ACC112 (cell line): ENCODE data around the gene GNB5.

Experiments used
- H2AFZ ChIP-seq: fragments of 200-600 bp; sonication (generic); one replicate; pipeline ENCODE4 v1.6.0; 2017; ENCODE audit warnings: antibody characterized with exemption, low read length; ENCODE audit not compliant: unreplicated experiment
- H3K27ac ChIP-seq: fragments of 200-600 bp; sonication (generic); 2 replicates; pipeline ENCODE4 v1.5.1; 2014; ENCODE audit warnings: low read depth, mild to moderate bottlenecking, antibody characterized with exemption, low read length, moderate library complexity
- H3K27me3 ChIP-seq: fragments of 200-600 bp; sonication (generic); 2 replicates; pipeline ENCODE4 v1.6.1; 2014; ENCODE audit warnings: mild to moderate bottlenecking, antibody characterized with exemption, low read length, moderate library complexity, mixed read lengths; ENCODE audit not compliant: insufficient read depth
- H3K36me3 ChIP-seq: fragments of 200-600 bp; sonication (generic); 2 replicates; pipeline ENCODE4 v1.6.1; 2016; ENCODE audit warnings: mild to moderate bottlenecking, antibody characterized with exemption, low read length, moderate library complexity, mixed read lengths; ENCODE audit not compliant: insufficient read depth
- H3K4me1 ChIP-seq: fragments of 200-600 bp; sonication (generic); one replicate; pipeline ENCODE4 v1.6.1; 2016; ENCODE audit warnings: low read length, mixed read lengths; ENCODE audit not compliant: insufficient read depth, unreplicated experiment, control insufficient read depth
- H3K4me3 ChIP-seq: fragments of 200-600 bp; sonication (generic); 2 replicates; pipeline ENCODE4 v1.5.1; 2014; ENCODE audit warnings: mild to moderate bottlenecking, low read depth, low read length
- H3K79me2 ChIP-seq: fragments of 200-600 bp; sonication (generic); one replicate; pipeline ENCODE4 v1.6.0; 2016; ENCODE audit warnings: low read length; ENCODE audit not compliant: control insufficient read depth, unreplicated experiment, insufficient read depth

GNB5 gene

GRCh38 chr15:52140646-52141045, 50.5 kb downstream of the GNB5 start:
- no peaks in the 10 kb centered on the region for H3K79me2 ChIP-seq

DNA sequence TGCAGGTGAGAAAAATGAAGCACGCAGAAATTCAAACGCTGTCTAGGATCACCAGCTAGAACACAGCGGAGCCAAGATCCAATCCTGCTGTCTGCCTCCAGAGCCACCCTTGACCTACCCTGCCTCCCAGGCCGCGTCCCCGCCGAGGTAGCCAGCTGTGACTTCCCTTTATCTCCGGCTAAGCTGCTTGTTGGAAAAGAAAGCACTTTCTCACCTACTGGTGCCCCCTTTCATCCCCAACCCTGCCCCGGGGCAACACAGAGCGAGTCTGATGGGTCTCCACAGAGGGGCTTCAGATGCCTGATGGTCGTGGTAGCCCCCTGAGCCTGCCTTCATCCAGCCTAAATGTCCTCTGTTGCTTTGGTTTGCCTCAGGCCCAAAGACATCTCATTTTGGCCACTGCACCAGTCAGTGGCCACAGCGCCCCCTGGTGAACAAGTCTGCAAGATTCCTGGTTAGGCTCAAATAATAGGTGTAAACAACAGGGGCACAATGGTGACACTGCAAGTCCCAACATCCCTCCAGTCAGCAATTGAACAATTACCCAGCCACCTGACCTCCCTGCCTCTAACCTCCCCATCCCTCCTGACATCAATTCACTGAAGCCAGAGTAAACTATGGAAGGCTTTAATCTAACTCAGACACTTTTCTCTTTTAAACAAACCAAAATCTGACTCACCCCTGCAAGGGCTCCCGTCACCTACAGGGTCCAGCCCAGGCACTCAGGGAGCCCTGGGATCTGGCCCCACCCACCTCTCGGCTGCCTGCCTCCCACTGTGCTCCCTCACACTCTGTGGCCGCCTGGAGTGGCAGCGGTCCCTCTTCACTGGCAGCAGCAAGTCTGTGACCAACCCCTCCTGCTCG, 51.4 kb downstream of the GNB5 start:
- Histone ChIP-seq H3K4me3 (no peak overlapping the region), H3K27me3 (no peaks in the 10 kb centered on the region), H3K4me1 (peaks cover 26% of the 10 kb centered on the region), H2AFZ (no peak overlapping the region), H3K27ac (no peak overlapping the region), H3K36me3 (peaks cover 6% of the 10 kb centered on the region), H3K79me2 (no peaks in the 10 kb centered on the region)

More at GRCh38 chr15:52140646-52141045, 50.5 kb downstream of the GNB5 start:
- Histone ChIP-seq H3K27ac (no peak overlapping the region), H3K36me3 (peaks cover 11% of the 10 kb centered on the region), H3K4me3 (no peak overlapping the region), H3K27me3 (no peaks in the 10 kb centered on the region), H2AFZ (no peak overlapping the region), H3K4me1 (peaks cover 27% of the 10 kb centered on the region)

- H3K27ac ChIP-seq: no peak overlapping the region
- H3K36me3 ChIP-seq: no peaks in the 10 kb centered on the region; the same call in 1 of the 2 replicates
- H3K4me3 ChIP-seq: no peak overlapping the region
Measured at GRCh38 chr15:52137432-52138357, 53.5 kb downstream of the GNB5 start.

DNA sequence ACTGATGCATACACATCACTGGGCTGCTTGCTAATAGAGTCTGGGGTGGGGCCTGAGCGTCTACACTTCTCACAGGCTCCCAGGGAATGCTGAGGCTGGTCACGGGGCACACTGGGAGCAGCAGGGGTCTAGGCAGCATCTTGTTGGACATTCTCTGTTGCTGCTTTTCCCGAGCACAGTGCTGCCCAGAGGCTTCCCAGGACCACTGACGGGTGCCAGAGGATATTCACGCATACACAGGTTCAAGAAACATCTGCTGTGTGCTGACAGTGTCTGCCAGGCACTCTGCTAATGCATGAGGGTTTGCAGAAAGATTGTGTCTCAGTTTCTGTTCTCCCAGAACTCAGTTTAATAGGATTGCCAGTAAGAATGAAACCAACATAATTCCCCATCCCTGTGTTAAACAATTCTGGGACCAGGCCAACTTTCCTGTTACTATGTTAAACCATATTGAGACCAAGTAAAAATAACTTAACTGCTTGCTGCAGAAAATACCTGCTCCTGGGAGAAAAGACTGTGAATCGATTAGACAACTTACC, 54.7 kb downstream of the GNB5 start:
- no peaks in the 10 kb centered on the region for H3K27me3 ChIP-seq
- no peak overlapping the region for H3K4me3 ChIP-seq
- H3K79me2 ChIP-seq: no peaks in the 10 kb centered on the region
- peaks cover 10% of the 10 kb centered on the region for H3K4me1 ChIP-seq
- no peak overlapping the region for H3K27ac ChIP-seq
- no peak overlapping the region for H2AFZ ChIP-seq
- H3K36me3 ChIP-seq: no peaks in the 10 kb centered on the region; the same call in none of the 2 replicates

More at GRCh38 chr15:52137432-52138357, 53.5 kb downstream of the GNB5 start:
- Histone ChIP-seq H3K4me1 (peaks cover 10% of the 10 kb centered on the region), H3K79me2 (no peaks in the 10 kb centered on the region), H3K27me3 (no peaks in the 10 kb centered on the region), H2AFZ (no peak overlapping the region)

DNA sequence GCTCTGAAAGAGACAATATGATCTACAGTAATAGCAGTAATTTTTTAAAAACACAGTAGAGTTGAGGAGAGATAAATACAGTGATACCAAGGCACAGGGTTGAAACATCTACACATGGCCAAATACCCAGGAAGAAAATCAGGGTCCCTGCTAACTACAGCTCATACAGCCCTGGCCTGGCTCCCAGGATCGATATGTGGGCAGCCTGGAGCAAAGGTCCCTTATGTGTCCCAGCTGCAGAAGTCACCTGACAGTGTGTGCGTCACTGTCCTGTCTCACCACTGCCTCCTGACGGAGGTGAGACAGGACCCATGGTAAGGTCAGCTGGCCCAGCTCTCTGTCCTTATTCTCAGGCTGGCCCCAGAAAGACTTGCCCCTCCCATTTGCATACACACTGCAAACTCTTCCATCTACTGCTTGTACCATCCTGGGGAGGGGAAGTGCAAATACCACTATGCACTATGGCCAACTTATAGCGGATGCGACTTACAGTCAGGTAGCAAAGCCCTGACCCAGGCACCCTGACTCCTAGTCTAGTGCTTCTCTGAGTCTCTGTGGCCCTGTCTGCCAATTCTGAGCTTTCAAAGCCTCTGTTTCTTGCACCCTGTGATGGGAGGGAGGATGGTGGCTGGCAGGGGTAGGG, 56.6 kb downstream of the GNB5 start:
- H3K4me1 ChIP-seq: peaks cover 3% of the 10 kb centered on the region

GRCh38 chr15:52133510-52134220, 57.5 kb downstream of the GNB5 start:
- H3K4me1 ChIP-seq: no peaks in the 10 kb centered on the region
- H3K27ac ChIP-seq: no peak overlapping the region

More for the DNA sequence above, 56.6 kb downstream of the GNB5 start:
- Histone ChIP-seq H3K27ac (no peak overlapping the region), H2AFZ (no peak overlapping the region), H3K27me3 (no peaks in the 10 kb centered on the region), H3K79me2 (no peaks in the 10 kb centered on the region), H3K36me3 (peaks cover 7% of the 10 kb centered on the region), H3K4me3 (no peak overlapping the region)

DNA sequence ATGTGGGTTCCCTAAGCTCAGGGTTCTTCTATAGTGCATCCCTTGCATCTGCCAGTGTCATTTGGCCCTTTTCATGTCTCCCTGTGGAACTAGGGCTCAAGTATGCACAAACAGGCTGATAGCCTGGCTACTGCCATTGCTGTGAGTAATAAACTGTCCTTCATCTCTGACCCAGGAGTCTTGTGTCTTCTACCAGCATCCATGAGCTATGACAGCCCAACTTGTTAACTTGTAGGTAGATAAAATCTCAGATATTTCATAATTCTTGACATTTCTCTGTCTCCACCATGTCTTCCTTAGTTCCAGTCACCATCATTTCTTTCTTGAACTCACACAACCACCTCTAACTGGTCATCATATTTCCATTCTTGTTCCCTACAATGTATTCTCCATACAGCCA, 59.1 kb downstream of the GNB5 start:
- no peak overlapping the region for H3K4me3 ChIP-seq
- no peak overlapping the region for H2AFZ ChIP-seq
- peaks cover 7% of the 10 kb centered on the region for H3K36me3 ChIP-seq
- H3K27ac ChIP-seq: no peak overlapping the region
- no peaks in the 10 kb centered on the region for H3K79me2 ChIP-seq
- no peaks in the 10 kb centered on the region for H3K4me1 ChIP-seq
- no peaks in the 10 kb centered on the region for H3K27me3 ChIP-seq

More at GRCh38 chr15:52133510-52134220, 57.5 kb downstream of the GNB5 start:
- no peaks in the 10 kb centered on the region for H3K79me2 ChIP-seq
- H2AFZ ChIP-seq: no peak overlapping the region
- no peak overlapping the region for H3K4me3 ChIP-seq
- H3K27me3 ChIP-seq: no peaks in the 10 kb centered on the region
- H3K36me3 ChIP-seq: peaks cover 7% of the 10 kb centered on the region

GRCh38 chr15:52128568-52128967, 62.6 kb downstream of the GNB5 start:
- no peak overlapping the region for H2AFZ ChIP-seq
- H3K27me3 ChIP-seq: no peaks in the 10 kb centered on the region
- peaks cover 11% of the 10 kb centered on the region for H3K4me1 ChIP-seq
- H3K4me3 ChIP-seq: no peak overlapping the region
- no peaks in the 10 kb centered on the region for H3K79me2 ChIP-seq
- H3K27ac ChIP-seq: no peak overlapping the region
- peaks cover 7% of the 10 kb centered on the region for H3K36me3 ChIP-seq

GRCh38 chr15:52124270-52124880, 66.8 kb downstream of the GNB5 start:
- H3K27ac ChIP-seq: peak overlapping the region; percentile 66
- H3K27me3 ChIP-seq: no peaks in the 10 kb centered on the region
- H2AFZ ChIP-seq: no peak overlapping the region

More at GRCh38 chr15:52124270-52124880, 66.8 kb downstream of the GNB5 start:
- Histone ChIP-seq H3K4me1 (peaks cover 11% of the 10 kb centered on the region), H3K36me3 (no peaks in the 10 kb centered on the region), H3K79me2 (no peaks in the 10 kb centered on the region), H3K4me3 (no peak overlapping the region)
